Embryonic facial prominence (tissue), 1 donor: ENCODE data around the gene CHCHD6.

Experiments used
- DNase-seq: peaks from one replicate; pipeline ENCODE4 v3.0.0-alpha.2; 2016; ENCODE audit errors: extremely low spot score

Gene CHCHD6

DNA sequence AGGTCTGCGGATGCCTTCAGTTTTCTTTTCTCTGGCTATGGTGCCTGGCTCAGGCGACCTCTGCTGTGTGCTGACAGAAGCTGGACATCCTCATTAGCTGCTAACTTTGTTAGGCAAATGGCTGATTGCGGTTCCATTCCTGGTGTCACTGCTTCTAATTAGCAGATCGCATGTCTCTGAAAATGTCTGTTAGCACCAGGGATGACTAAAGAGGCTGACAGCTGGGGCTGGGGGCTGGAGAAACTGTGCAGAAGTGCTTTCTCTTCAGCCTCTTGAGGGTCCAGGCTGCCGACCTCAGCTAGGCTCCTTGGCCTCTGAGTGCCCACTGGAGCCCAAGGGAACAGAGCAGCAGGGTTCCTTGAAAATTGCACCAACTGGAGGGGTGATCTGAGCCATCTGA, 39.3 kb downstream of the CHCHD6 start:
- no peak for DNase-seq

DNA sequence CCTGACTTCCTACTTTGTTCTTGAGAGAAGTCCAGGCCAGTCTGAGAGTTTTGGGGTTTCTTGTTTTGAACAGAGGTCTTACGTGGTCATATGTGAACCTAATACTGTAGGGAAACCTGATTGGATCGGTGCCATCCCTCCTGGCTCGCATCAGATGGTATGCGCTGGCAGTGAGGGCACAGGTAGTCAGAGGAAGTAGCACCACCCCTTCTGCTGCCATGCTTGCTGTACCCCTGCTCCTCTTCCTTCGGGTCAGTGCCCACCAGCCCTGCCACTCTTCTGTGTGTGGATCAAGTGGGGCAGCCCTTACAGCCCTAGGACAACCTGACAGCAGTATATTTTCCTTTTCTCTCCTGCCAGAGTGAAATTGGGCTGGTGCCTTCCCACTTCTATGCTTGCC, 39.7 kb downstream of the CHCHD6 start:
- no peak for DNase-seq

DNA sequence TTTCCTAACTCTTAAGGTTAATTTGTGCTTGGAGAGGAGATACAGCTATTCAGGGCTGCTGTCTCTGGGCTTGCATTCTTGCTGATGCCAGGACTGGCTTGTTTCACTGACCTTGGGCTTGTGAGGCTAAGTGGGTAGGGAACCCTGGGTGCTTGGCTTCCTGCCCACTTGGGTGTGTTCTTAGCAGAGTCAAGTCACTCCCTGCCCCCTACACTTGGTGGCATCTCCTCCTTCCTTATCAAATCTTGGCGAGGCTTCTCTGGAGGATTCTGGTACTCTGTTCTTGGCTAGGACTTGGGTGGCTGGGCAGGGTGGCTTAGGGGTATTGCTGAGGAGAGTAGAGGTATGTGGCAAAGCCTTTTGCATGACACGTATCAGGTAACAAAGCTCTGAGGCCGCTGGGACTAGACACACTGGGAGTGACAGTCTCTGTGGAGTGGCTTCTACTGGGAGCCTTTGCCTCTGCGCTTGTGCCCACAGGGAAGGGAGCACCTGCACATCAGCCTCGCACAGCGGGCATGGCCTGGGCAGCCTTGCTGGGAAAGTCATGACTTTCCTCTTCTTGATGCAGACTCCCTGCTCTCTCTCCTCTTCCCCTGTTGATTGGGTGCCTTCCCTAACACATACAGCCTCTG, 41.8 kb downstream of the CHCHD6 start:
- DNase-seq: no peak

DNA sequence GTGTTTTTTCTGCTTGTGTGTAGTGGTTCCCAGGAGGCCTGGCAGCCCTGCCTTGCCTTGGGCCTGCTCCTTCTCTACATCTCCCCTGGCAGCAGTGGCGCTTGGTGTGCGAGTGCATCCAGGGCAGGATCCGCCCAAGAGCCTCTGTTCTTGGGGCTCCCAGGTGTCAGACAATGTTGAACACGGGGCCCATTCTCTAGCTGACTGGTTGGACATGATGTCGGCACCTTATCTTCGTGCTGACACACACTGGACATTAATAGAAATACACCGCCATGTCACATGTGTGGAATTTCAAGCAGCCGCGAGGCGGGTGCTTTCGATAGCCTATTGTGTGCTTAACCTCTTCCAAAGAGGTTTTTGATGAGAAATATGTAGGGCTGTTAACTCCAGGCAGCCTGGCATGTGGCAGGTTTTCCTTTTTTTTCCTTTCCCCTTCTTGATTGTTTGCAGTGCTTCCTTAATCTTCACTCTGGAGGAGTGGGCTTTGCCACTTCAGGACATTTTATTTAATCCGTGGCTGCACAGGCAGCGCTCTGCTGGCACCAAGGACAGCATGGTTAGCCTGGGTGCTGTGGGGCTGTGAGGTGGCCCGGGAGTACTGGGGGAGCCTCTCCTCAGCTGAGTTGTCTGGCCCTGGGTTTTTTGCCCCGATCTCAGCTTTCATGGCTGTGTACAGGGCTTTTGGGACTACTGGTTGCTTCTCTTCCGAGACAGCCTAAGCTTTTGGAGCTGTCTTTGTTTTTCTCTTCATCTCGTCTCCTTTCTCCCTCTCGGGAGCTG, 42.5 kb downstream of the CHCHD6 start:
- no peak for DNase-seq

DNA sequence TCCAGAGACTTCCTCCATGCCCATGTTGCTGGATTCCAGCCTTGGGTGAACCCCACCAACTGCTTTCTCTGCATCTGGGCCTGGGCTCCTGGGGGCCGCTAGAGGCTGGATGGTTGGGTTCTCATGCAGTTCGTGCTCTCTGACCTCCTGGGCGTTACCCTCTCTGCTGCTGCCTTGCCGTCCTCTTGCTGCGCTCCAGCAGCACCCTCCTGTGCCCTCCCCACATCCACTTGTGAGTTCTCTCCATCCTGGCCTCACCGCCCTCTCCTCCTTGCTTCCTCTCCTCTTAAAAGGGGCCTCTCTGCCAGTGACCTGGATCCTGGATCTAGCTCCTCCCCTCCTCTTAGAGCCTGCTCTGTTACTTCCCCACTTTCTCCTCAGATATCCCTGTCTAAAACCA, 43.7 kb downstream of the CHCHD6 start:
- DNase-seq: no peak

DNA sequence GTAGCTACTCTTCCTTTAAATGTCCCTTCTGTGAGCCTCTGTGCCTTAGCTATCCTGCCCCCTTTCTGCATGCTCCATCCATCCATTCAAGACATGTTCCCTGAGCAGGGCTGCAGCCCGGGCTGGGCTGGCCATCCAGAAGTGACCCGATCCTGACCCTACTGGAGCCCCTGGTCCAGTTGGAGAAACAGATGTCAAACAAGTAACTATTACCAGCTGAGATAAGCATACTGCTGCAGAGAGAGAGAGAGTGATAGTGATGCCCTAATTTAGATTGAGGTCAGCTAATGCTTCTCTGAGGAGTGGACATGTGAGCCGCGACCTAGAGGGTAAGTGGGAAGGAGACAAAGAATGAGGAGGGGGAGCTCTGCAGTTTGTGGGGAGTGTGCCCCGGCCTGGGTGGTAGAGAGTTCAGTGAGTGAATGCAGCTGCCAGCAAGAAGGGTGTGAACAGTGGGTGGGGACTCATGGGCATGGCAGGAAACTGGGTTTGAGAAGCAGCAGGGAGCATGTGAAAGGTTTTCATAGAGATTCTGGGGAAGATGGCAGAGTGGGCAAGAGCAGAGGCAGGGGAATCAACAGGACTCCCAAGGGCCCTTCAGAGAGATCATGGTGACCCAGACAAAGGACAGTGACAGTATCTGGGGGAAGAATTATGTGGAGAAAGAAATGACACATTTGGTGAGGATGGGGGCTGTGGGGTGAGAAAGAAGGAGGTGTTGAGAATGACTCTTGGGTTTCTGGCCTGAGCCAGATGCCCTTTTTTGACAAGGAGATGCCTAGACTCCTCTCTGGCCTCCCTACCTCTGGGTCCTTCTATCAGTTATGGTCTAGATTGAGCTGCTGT, 44.9 kb downstream of the CHCHD6 start:
- DNase-seq: no peak

DNA sequence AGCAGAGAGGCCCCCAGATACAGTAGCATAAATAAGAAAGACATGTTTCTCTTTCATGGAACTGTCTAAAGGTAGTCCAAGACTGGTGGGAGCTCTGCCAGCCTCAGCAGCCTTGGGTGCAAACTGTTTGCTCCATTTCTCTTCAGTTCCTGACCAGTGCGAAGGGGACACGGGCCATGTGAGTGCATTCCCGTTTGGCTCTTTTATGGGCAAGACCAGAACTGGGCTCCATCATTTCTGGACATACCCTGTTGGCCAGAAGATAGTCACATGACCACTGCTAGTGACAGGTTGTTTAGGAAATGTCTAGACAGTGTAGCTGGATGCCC, 45.5 kb downstream of the CHCHD6 start:
- DNase-seq: no peak

DNA sequence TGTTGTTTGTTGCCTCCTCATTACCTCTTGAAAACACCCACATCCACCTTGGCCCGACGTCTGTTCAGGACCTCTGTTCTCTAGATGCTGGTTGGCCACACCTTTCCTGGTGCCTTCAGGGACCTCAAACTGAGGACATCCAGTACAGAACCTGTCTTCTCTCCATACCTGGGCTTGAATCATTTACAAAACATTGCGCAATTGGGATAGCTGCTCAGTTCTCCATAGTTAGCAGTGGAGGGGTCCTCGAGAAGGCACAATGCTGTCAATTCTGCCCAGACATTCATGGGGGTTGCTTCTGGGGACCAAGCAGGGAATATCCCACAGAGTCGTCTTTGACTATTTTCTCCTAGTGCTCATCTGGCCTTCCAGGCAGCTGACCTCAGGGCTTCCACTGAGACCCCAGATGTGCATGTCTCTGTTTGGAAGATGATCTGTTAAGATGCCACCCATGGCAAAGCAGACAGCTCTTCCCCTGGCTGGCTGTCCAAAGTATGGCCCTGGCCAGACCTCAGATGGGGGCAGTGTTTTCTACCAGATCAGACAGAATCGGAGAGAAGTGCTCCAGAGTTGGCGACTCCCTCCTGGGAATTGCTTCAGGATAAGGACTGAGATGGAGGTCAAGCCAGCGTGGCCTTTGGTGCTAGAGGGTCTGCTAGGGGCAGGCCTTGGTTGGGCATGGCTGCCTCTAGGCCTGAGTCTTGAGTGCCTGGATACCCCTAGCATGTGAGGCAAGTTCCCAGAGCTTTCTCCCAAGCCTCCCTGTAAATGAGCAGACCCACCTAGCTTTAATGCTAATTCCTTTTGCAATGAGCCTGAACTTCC, 46.1 kb downstream of the CHCHD6 start:
- DNase-seq: no peak

DNA sequence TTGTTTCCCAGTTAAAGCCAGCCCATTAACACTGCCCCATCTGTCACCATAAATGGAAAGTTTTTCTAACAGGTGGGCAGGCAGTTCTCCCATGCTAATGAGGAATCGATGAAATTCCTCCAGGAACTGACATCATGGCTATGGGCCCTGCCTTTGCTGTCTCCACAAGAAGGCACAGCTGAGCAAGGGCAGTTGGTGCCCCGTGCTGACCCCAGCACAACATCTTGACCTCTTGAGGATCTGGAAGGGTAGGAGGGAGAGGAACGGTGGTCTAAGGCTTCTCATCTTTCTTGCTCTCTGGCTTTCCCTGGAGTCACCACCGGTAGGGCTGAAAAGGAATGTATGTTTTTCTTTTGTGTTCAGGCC, 46.7 kb downstream of the CHCHD6 start:
- DNase-seq: no peak

DNA sequence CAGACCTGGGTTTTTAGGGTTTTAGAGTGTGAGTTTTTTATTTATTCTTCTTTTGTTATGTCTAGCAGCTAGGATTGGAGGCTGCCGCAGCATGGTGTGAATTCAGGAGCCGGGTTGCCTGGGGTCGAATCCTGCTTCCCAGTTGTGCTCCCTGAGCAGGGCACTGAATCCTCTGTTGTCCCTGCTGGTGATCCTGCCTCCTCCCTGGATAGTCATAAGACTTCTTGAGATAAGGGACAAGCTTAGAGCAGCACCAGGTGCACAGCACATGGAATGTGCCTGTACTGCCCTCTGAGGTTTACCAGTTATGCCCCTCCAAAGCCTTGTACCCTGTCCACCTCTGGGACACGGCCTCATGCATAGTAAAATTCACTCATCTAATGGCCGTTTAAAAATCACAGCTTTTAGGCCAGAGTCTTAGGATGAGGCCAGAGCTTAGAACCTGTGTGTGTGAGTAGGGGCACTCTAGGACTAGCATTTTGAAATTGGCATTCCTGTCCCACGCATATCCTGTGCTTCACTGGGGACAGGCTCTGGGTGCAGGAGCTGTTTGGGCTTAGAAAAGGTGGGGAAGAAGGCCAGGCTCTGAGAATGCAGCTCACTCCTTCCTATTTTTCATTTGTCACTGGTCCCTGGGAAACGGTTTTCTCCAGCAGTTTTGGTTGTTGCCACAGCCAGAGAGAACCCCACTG, 47.7 kb downstream of the CHCHD6 start:
- DNase-seq: no peak

DNA sequence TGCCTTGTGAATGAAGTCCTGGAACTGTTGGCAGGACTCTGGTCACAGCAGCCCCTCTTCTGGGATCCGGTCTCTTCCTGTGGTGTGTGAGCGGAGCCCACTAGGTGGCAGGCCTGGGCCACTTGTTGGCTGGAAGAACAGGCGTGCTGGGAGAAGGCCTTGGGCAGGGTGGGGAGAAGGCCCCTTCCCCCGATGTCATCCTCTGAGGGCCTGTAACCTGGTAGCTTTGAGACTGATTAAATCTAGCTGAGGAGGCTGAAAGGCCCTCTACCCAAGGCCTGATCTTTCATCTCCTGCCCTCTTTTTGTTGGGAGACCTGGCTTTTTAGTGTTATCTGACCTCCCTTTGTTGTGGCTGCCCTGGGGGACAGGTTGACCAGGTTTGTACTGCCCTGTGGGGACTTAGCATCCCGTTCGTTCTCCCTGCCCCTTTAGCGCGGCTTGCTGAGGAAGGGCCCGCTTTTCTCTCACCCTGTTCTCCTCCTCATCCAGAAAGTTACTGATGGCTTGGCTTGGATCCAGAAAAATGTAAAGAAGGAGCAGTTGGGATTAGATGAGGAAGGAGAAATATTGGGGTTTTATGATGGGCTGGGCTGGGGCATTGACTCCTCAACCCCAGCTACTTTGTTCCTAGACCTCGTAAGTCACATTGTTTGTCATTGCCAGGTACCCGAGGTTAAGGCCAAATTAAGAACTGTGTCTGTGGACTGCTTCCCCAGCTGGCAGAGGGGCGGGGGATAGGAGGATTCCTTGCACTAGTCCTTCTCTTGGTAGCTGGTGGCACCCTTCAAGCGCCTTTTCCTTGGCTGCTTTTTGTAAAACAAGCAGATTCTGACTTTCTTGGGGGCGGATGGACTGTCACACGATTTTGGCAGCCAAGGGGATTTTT, 48.5 kb downstream of the CHCHD6 start:
- peak; percentile 52 for DNase-seq

DNA sequence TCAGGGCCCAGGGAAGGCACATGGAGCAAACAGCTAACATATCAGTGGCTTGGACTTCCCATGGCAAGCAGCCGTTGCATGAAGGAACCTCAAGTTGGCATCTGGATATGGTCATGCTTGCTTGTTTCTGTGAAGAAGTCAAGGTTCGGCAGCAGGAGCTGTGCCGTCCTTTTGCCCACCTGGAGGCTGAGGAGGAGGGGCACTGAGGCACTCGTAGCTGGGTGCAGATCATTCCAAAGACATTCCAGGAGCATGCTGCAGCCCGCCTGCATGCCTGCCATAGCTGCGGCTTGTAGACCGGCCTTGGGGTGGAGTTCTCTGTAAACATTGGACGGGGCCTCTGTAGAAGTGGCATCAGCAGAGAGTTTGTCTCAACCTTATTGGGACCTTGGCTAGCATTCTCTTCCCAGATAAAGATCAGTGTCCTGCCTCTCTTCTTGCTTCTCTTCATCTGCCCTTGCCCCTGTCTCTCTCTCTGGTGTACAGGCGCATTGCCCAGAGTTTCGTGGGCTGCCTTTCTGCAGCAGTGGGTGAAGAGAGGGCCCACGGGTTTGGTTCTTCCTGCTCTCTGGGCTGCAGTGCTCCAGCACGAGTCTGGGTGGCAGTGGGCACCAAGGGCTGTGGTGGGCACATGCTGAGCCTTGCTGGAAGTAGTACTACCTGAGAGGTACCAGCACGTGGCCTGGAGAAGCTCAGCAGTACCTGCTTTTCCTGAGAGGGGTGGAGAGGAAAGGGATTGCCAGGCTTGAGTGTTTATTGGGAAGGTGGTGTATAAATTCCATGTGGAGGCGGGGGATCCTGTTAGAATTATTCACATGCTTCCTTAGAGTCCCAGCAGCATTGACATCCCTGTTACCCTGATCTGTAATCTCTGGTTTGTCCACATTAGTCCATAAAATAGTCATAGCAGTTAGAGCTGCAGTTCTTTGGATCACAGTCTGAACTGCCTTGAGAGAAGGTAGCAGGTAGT, 49.4 kb downstream of the CHCHD6 start:
- no peak for DNase-seq

DNA sequence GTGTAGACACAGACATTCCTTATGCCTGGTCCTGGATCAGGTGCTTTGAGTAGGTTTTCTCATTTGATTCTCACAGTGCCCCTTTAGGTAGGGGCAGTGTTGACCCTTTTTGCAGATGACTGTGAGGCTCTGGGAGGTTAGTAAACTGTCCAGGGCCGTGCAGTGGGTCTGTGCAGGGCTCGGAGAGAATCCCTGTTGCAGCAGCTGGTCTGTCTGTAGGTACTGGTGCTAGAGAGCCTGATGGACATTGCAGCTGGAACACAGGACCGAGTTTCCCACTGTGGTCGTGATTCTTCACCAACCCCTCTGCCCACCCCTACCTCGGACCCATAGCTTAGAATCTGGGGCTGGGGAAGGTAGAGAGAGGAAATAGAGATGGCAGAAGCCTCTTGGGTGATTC, 51.8 kb downstream of the CHCHD6 start:
- no peak for DNase-seq

DNA sequence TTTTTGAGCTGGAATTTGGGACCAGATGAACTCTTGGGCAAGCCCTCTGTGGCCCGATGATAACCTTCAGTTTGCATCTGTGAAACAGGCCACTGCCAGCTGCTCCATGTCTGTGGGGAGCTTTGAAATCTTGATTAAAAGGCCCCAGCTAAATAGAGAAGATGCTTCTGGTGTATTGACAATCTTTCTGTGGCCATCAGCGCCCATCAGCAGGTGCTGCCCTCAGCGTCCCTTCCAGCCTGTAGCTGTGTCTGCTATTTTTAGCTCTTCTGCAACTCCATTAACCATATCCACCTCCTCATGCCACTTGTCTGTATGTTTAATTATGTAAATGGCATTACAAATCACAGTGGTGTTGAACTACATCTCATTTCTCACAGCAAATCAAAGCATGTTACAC, 54.0 kb downstream of the CHCHD6 start:
- DNase-seq: no peak

DNA sequence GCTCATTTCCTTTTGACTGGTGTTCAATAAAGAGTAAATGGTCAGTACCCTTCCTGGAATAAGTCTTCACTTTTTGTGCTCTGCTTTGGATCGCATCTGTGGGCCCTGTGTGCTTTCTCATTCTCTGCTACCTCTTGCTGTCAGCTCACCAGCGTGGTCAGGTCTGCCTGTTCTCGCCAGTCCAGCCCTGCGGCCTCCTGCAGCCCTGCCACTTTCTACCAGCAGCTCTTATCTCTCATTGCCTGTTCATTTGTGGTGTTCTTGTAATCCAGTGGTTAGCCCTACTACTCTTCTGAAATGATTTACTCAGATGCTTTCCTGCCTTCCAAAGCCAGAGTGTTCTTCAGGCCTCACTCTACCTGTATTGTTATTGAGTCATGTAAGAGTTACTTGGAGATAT, 54.8 kb downstream of the CHCHD6 start:
- no peak for DNase-seq

DNA sequence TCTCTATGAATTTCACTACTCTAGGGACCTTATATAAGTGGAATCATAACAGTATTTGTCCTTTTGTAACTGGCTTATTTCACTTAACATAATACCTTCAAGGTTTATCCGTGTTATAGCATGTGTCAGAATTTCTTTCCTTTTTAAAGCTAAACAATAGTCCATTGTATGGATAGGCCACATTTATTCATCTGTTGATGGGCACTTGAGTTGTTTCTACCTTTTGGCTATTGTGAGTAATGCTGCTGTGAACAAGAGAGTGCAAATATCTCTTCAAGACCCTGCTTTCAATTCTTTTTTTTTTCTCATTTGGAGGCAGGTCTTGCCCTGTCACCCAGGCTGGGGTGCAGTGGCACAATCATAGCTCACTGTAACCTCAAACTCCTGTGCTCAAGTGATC, 56.5 kb downstream of the CHCHD6 start:
- DNase-seq: no peak

DNA sequence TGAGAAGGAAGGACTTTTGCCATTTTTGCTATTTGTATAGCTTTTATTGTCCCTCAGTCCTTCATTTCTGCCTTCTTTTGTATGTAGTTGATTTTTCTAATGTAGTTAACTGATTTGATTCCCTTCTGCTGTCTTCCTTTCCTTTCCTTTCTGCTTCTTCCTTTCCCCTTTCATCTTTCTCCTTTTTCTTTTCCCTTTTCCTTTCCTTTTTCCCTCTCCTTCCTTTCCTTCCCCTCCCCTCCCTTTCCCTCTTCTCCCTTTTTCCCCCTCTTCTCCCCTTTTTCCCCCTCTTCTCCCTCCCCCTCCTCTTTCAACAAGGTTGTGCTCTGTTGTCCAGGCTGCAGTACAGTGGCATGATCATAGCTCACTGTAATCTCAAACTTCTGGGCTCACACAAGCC, 59.0 kb downstream of the CHCHD6 start:
- DNase-seq: no peak

DNA sequence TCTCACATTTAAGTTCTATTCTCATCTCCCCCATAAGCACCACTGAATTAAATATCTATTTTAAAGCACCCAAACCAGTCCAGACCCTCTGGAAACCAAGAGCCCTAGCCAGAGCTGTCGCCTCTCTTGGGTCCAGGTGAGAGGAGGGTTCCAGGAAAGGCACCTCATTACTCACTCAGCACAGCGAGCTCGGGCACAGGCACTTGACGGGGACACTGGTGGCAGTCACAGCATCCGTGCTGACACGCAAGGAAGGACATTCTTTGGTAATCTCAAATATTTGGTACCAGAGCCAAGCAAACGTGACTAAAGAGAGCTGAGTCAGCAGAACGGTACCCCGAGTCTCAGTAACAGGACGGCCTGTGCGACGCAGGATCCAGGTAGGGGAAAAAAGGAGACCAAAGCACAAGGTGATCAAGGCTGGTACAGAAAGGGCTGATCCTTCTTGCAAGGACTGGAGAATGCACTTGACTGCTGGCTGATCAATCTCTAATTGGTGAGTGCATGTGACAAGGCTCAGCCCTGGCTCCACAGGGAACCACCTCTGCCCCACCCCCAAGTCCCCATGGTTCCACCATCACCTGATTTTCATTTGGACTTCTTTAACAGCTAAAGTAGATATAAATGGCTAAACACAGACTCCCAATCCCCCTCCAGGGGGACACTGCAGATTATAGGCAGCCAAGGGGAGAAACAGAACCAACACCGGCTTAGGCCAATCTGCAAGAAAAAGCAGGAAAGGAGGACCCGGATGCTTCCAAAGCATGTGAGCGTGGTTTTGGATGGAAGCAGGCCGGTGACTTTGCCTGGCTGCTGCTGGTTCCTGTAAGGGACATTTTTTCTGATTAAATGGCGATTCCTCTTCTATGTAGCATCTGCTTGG, 61.4 kb downstream of the CHCHD6 start:
- no peak for DNase-seq
